Heart left ventricle (tissue), 16 donors: ENCODE results near the gene ATXN2. TPM values are rescaled to one million over a fixed set of nuclear protein-coding genes. Genes with fewer than 3 reads are reported as not detected.
A peak's percentile ranks its signal among the peaks of the same experiment; 100 is the strongest.

ENCODE experiments used
- ATAC-seq, 4 donors: fragments of 200-7000 bp; cut with Tn5 transposase; one replicate each; pipeline ENCODE4 v1.9.1; 2020 to 2022; ENCODE audit warnings: moderate library complexity in 4 of 4, mild to moderate bottlenecking in 3 of 4, moderate number of reproducible peaks in 1 of 4
- DNase-seq, 5 donors: peaks; one replicate each; pipeline ENCODE4 v3.0.0-alpha.2; 2020
- H3K27ac ChIP-seq, 12 donors: fragments of 200-600 bp; sonication (generic) in 4 of 12; one replicate each; pipeline versions ENCODE4 v1.5.0 to v1.8.0; 2016 to 2022; ENCODE audit warnings: mild to moderate bottlenecking in 2 of 12
- H3K27me3 ChIP-seq, 9 donors: fragments of 200-600 bp; sonication (generic) in 2 of 9; one replicate each; pipeline versions ENCODE4 v1.5.1 to v1.8.0; 2016 to 2022; ENCODE audit warnings: mild to moderate bottlenecking in 3 of 9
- H3K36me3 ChIP-seq, 9 donors: fragments of 200-600 bp; sonication (generic) in 2 of 9; one replicate each; pipeline versions ENCODE4 v1.5.0 to v1.8.0; 2018 to 2022; ENCODE audit warnings: mild to moderate bottlenecking in 2 of 9
- H3K4me1 ChIP-seq, 12 donors: fragments of 200-600 bp; sonication (generic) in 4 of 12; one replicate each; pipeline versions ENCODE4 v1.5.0 to v1.8.0; 2016 to 2022; ENCODE audit warnings: mild to moderate bottlenecking in 3 of 12
- H3K4me3 ChIP-seq, 12 donors: fragments of 200-600 bp; sonication (generic) in 4 of 12; one replicate each; pipeline versions ENCODE4 v1.5.0 to v1.8.0; 2017 to 2022; ENCODE audit warnings: mild to moderate bottlenecking in 9 of 12, moderate library complexity in 4 of 12
- H3K9me3 ChIP-seq, 12 donors: fragments of 200-600 bp; sonication (generic) in 4 of 12; one replicate each; pipeline versions ENCODE4 v1.5.0 to v1.8.0; 2016 to 2022; ENCODE audit warnings: mild to moderate bottlenecking in 1 of 12
- POLR2A ChIP-seq, 2 donors: fragments of 450-650 bp; IDR thresholded peaks; one replicate each; pipeline ENCODE4 v1.6.1; 2017; ENCODE audit warnings: antibody characterized with exemption in 2 of 2, mild to moderate bottlenecking in 2 of 2, moderate library complexity in 2 of 2
- WGBS, 4 donors: extraction: QIAGEN DNeasy Blood & Tissue Kit in 2 of 4; methylation state at CpG; one replicate each; pipeline versions ENCODE4 v1.1.5 to v1.1.7; 2013 to 2018; 5-methylcytosine and 5-hydroxymethylcytosine counted together
- intact Hi-C, 10 donors: fragments of 100-400 bp; cut with DNase I; formaldehyde crosslinking; loops; one replicate each; pipeline versions ENCODE4 v1.11.1 to v1.14.2; 2022
- polyA plus RNA-seq, 2 donors: library from polyadenylated mRNA; stranded (reverse); fragments of 200-250 nt; gene quantifications; one replicate each; pipeline ENCODE4 v1.2.3, GENCODE V29; 2013
- total RNA-seq, 9 donors: library from RNA; depleted of rRNA in 2 of 9; stranded (reverse); fragments of >200 nt in 2 of 9; fragmentation: NEBNext Ultra II Directional in 3 of 9; extraction: Animal tissue kit (Norgen Biotek cat#: 25700) in 3 of 9; gene quantifications; one replicate each; pipeline versions ENCODE4 v1.1.0 to v1.2.4, GENCODE V29; 2016 to 2023
- TF ChIP-seq, protein P1 (sequence below), 12 donors: fragments of 200-600 bp; sonication (generic) in 4 of 12; IDR thresholded peaks; one replicate each; pipeline versions ENCODE4 v1.5.0 to v1.8.0; 2018 to 2022; ENCODE audit warnings: antibody characterized with exemption in 12 of 12, mild to moderate bottlenecking in 5 of 12
- donor health status: ischemic (EF 13 %, LVEDD 7.1; RV severe dilation, severe dysfunction).
- donor health status: healthy with polysubstance abuse.
- donor health status: DM: no; HTN: yes; CAD: no.
- donor health status: DM: no; HTN: no; CAD: no.
- donor health status: ischemic (EF 25% LVEDD 6.9; RV normal size, moderate dysfunction).
- donor health status: ischemic (EF 25% LVEDD 5.7; RV mildly dilated, moderate dysfunction).
- donor health status: healthy.
- donor health status: DM: yes; HTN: yes; CAD: no.
- donor health status: ischemic (EF 35%, LVEDD 5.7; RV mildly dilated, moderate dysfunction).
- donor health status: nonischemic (EF 11% LVEDD 7.7; RV severe dilation, severe dysfunction).
- donor health status: DM: yes; HTN: yes; CAD: no.
- donor health status: PGD.
- donor health status: ischemic (EF 29% LVEDD 5.4; RV normal size, mild dysfunction).
- donor health status: nonischemic (EF 23%, LVEDD 6.1; RV moderate dilation, normal function).

ATXN2 gene
- total and polyA plus RNA-seq, 11 donors, result 23.6 to 59.3 (median 46.8) TPM

DNA sequence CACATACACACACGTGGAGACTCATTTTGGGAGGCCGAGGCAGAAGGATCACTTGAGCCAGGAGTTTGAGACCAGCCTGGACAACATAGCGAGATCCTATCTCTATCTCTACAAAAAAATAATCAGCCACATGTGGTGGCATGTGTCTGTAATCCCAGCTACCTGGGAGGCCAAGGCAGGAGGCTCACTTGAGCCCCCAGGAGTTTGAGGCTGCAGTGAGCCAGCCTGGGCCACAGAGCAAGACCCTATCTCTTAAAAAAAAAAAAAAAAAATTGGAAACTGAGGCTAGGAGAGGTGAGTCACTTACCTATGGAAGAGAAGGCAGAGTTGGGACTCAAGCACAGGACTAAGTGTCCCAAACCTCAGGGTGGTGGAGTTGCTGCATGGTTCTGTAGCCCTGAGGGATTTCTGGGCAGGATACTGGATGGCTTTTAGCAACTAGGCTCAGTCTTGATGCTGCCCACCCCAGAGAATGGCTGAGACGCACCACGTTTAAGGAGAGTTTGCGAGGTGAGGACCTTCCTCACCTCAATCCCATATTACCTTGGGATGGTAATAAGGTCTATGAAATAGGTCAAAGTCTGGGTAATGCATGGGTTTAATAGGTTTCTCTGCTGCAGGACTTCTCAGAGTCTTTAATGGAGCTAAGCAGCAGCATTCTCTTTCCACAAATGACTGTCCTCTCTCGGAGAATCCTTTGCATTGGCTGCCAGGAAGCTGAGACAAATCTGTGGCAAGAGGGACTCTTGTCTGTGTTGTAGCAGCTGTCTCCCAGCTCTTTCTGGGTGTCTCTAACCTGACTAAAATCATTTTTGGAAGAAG, 157.8 kb downstream of the ATXN2 start:
- TF ChIP-seq, protein P1, sequence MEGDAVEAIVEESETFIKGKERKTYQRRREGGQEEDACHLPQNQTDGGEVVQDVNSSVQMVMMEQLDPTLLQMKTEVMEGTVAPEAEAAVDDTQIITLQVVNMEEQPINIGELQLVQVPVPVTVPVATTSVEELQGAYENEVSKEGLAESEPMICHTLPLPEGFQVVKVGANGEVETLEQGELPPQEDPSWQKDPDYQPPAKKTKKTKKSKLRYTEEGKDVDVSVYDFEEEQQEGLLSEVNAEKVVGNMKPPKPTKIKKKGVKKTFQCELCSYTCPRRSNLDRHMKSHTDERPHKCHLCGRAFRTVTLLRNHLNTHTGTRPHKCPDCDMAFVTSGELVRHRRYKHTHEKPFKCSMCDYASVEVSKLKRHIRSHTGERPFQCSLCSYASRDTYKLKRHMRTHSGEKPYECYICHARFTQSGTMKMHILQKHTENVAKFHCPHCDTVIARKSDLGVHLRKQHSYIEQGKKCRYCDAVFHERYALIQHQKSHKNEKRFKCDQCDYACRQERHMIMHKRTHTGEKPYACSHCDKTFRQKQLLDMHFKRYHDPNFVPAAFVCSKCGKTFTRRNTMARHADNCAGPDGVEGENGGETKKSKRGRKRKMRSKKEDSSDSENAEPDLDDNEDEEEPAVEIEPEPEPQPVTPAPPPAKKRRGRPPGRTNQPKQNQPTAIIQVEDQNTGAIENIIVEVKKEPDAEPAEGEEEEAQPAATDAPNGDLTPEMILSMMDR (IDR thresholded peaks at IDR 0.05), result no peak
- TF ChIP-seq POLR2A (IDR thresholded peaks at IDR 0.05), result no peak
- intact Hi-C loops, result no loop called here
- peak overlapping the region in 11 of 12 donors; percentile 22 to 89 (median 73) for H3K27ac ChIP-seq
- no peaks in the 10 kb centered on the region for H3K9me3 ChIP-seq
- peaks cover 20 to 100% (median 94%) of the 10 kb centered on the region in 12 donors for H3K4me1 ChIP-seq
- WGBS, 4 donors, result 82 to 87% (median 84%) methylated on average over 7 of the region's 7 CpGs
- peaks cover 0 to 31% (median 4%) of the 10 kb centered on the region in 9 donors for H3K36me3 ChIP-seq
- ATAC-seq, result no peak
- DNase-seq, result peak in 1 of 5 donors; percentile 9
- H3K4me3 ChIP-seq, result no peak overlapping the region
- H3K27me3 ChIP-seq, result no peaks in the 10 kb centered on the region

DNA sequence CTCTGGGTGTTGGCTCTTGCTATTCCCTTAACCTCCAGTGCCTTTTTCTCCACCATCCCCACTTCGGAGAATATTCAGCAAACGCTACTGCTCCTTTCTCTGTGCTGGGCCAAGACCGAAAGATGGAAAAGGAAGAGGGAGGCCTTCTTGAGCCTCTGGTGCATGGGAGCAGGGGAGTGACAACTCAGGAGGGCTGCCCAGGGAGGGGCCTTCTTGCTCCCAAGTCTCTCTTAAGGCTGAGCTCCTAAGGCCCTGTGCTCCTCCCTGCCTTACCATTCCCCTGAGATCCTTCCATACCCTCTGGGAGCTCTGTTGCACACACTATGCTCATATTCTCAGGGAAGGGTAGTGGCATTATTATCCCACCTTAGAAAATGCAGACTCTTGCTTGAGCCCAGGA, 158.5 kb downstream of the ATXN2 start:
- ATAC-seq (no peak), DNase-seq (peak in 1 of 5 donors; percentile 5)
- H3K4me3 ChIP-seq, result no peak overlapping the region
- 46 to 71% (median 64%) methylated on average over 3 of the region's 3 CpGs for WGBS, 4 donors
- H3K27me3 ChIP-seq, result no peaks in the 10 kb centered on the region
- TF ChIP-seq, protein P1 (IDR thresholded peaks at IDR 0.05), result no peak
- no peak for TF ChIP-seq POLR2A (IDR thresholded peaks at IDR 0.05)
- no peaks in the 10 kb centered on the region for H3K9me3 ChIP-seq
- H3K27ac ChIP-seq, result peak overlapping the region in 11 of 12 donors; percentile 27 to 94 (median 73)
- peaks cover 16 to 100% (median 94%) of the 10 kb centered on the region in 12 donors for H3K4me1 ChIP-seq
- intact Hi-C loops, result no loop called here
- H3K36me3 ChIP-seq, result peaks cover 0 to 28% (median 4%) of the 10 kb centered on the region in 9 donors

DNA sequence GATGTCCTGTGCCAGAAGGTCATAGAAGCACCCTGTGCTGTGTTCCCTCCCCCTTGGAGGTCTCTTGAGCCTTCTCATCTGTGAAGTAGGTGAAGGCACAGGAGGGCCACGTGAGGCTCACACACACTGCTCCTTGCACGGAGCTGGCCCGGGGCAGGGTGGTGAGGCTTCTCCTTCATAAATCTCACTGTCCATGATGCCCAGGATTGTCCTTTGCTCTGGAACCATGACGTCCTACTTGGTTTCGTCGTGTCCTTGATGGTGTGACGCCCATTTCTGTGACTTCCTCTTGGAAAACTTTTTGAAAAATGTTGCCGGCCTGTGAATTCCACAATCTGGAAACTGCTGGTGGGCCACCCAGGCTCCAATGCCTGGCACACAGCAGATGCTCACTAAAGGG, 159.0 kb downstream of the ATXN2 start:
- Histone ChIP-seq H3K36me3 (peaks cover 0 to 28% (median 4%) of the 10 kb centered on the region in 9 donors), H3K27me3 (no peaks in the 10 kb centered on the region), H3K9me3 (no peaks in the 10 kb centered on the region), H3K27ac (peak overlapping the region in 11 of 12 donors; percentile 27 to 94 (median 73)), H3K4me3 (no peak overlapping the region), H3K4me1 (peaks cover 16 to 100% (median 94%) of the 10 kb centered on the region in 12 donors)
- no peak for ATAC-seq
- DNase-seq, result no peak
- TF ChIP-seq, protein P1 (IDR thresholded peaks at IDR 0.05), result no peak
- no peak for TF ChIP-seq POLR2A (IDR thresholded peaks at IDR 0.05)
- WGBS, 4 donors, result 49 to 67% (median 58%) methylated on average over 8 of the region's 8 CpGs
- intact Hi-C loops, result no loop called here

DNA sequence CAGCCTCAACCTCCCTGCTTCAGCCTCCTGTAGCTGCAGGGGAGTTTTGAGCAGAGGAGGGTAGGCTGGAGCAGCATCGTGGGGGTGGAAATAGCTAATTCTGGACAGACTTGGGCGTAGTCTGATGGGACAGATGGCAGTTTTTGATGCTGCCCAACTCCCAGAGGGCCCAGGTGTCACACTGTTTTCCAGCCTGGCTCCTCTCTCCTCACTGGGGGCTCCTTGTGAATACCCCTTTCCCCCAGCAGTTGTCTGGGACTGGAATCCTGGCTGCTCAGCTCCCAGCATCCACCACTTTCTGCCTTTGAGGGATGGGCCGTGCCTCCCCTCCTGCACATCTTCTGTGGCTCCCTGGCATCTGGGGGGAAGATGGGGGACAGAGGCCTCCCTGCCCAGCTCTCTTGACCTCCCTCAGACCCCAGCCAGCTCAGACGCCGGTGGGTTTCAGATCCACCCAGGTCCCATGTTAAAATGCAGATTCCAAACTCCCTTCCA, 159.4 kb downstream of the ATXN2 start:
- peaks cover 0 to 28% (median 4%) of the 10 kb centered on the region in 9 donors for H3K36me3 ChIP-seq
- no peaks in the 10 kb centered on the region for H3K9me3 ChIP-seq
- DNase-seq, result no peak
- no peak for ATAC-seq
- no peak overlapping the region for H3K4me3 ChIP-seq
- no peaks in the 10 kb centered on the region for H3K27me3 ChIP-seq
- TF ChIP-seq, protein P1 (IDR thresholded peaks at IDR 0.05), result no peak
- TF ChIP-seq POLR2A (IDR thresholded peaks at IDR 0.05), result no peak
- peak overlapping the region in 11 of 12 donors; percentile 27 to 94 (median 73) for H3K27ac ChIP-seq
- H3K4me1 ChIP-seq, result peaks cover 12 to 100% (median 94%) of the 10 kb centered on the region in 12 donors
- WGBS, 4 donors, result 57 to 83% (median 67%) methylated on average over 1 to 5 of the region's 5 CpGs
- intact Hi-C loops, result no loop called here
